HG03066 (cell line): ENCODE data around the gene KRTAP4-16.
"Not testable (repeated sequence)": the region's sequence is repeated elsewhere in the genome, so short reads cannot be mapped to it uniquely, and the experiment has no call there.

Source experiments
- ATAC-seq: cut with Tn5 transposase; IDR thresholded peaks from one replicate; pipeline ENCODE4 v1.9.1; 2021; ENCODE audit warnings: low read depth; ENCODE audit not compliant: unreplicated experiment

The KRTAP4-16 gene

DNA sequence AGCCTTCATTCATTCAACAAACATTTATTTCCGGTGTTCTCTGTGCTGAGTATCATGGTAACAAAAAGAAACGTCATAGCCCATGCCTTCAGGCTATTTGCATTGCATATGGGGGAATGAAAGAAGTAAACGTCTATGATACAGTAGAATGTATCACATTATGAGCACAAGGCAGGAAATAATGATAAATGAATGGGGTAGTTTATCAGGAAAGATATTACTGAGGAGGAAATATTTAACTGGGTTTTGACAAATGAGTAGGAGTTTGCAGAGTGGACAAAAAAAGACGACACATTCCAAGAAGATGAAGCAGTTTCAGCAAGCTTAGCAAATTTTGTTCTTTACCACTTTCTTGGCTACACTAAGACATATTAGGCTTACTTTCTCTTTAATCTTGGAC is 19.4 kb downstream of the KRTAP4-16 start:
- ATAC-seq: no peak

DNA sequence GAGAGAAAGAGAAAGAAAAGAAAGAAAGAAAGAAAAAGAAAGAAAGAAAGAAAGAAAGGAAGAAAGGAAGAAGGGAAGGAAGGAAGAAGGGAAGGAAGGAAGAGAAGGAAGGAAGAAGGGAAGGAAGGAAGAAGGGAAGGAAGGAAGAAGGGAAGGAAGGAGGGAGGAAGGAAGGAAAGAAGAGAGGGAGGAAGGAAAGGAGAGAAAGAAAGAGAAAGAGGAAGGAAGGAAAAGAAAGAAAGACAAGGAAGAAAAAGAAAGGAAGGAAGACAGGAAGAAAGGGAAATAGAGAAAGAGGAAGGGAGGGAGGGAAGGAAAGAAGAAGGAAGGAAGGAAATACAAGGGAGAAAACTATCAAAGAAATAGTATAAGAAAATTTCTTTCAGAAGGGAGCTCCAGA is 25.2 kb downstream of the KRTAP4-16 start:
- no peak for ATAC-seq

DNA sequence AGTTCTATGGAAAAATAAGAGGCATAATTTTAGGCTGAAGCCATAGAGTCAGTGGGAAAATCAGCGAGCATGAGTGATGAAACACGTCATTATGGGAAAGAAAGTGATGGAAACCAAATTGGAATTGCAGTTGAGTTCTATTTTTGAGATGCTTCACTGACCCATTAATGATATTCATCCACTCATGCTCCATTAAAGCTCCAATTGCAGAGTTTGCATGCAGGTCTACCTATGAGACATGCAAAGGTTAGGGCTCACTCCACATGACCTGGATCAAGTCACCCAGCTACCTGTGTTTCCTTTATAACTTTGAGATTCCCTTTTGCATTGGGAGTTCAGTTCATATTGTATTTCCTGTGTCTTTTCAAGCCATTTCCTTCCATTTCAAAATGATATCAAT is 28.3 kb downstream of the KRTAP4-16 start:
- ATAC-seq: no peak

DNA sequence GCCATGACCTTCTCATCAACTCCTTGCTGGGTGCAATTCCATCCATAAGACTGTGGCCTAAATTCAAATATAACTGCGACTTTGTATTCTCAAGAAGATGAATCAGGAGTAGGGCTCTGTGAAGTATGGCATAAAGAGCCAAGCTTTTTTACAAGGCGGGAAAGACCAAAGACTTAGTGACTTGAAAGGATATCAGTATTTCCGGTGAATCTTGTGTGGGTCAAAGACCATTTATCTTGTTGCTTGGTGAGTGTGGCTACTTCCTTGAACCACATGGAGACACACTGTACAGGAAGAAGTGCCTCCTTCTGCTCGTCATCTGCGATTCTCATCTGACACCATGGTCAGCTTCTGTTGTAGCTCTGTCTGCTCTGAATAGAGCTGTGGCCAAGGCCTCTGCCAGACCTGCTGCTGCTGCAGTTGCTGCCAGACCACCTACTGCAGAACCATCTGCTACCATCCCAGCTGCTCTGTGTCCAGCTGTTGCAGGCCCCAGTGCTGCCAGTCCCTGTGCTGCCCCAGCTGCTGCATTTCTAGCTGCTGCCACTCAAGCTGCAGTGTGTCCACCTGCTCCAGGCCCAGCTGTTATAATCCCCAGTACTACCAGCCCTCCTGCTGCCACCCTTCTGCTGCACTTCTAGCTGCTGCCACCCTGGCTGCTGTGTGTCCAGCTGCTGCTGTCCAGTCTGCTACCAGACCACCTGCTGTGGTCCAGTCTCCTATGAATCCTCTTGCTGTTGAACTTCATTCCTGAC is 30.2 kb downstream of the KRTAP4-16 start:
- no peak for ATAC-seq

DNA sequence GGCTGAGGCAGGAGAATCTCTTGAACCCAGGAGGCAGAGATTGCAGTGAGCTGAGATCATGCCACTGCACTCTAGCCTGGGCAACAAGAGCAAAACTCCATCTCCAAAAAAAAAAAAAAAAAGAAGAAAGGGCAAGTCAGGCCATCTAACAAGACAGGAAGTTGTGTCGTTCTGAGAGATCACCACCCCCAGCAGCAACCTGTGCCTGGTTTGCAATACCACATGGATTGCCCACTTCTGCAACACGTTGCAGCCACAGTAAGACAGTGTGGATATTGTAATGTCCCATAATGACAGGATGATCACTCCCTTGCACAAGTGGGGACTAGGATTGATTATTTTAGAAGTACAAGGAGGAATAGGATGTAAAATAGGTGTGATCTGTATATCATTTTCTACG is 33.0 kb downstream of the KRTAP4-16 start:
- ATAC-seq: no peak

DNA sequence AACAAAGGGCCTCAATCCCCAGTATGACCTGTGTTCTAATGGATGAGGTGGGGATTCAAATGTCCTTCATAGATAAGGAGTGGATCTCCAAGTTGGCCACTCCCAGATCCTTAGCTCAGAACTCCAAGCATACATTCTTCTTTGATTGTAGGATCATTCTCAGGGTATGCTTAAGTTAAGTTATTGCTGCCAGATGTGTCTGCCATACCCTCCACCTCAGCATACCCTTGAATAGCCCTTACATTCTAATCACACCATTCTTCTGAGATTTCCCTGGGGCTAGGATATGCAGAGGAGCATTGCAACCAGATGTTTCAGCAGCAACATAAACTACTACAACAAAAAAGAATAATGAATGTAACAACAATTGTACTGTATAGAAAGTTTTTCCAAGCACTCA is 34.7 kb downstream of the KRTAP4-16 start:
- ATAC-seq: no peak

DNA sequence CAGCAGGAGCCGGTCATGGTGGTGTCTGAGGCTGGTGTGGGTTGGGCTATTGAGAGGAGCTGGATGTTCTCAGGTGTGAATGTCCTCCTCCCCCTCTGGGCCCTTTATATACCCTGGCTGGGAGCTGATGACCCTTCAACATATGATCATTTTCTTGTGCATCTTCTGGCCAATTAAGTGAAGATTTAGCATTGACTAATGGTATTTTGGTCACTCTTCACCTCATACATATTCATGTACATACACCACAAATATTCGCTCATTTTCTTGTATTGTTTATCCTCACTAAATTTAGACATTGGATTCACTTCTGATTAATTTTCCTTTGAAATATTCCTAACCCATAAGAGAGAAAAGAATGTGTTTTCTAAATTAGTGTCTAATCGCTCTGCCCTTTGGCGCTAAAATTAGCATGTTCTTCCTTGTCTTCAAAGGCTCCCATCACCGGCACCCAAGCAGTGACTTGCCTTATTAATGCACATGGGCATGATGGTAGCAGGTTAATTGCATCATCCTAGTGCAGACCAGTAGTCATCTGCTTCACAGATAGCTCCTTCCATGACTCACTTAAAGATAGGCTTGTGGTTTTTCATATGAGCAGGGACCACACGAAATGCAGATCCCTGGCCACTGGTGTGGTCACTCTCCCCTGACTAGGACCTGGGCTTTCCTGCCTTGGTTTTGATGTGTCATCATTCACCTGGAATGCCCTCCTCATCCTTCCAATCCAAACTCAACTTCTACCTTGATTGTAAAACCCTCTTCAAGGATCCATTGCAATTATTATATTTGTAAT is 36.0 kb downstream of the KRTAP4-16 start, which contains the start of gene KRTAP2-4:
Gene KRTAP2-4 (minus strand): TSS at position 51 of the 796 bp plus-strand sequence. CDS start 34 bp downstream, at position 17.
- no peak for ATAC-seq

DNA sequence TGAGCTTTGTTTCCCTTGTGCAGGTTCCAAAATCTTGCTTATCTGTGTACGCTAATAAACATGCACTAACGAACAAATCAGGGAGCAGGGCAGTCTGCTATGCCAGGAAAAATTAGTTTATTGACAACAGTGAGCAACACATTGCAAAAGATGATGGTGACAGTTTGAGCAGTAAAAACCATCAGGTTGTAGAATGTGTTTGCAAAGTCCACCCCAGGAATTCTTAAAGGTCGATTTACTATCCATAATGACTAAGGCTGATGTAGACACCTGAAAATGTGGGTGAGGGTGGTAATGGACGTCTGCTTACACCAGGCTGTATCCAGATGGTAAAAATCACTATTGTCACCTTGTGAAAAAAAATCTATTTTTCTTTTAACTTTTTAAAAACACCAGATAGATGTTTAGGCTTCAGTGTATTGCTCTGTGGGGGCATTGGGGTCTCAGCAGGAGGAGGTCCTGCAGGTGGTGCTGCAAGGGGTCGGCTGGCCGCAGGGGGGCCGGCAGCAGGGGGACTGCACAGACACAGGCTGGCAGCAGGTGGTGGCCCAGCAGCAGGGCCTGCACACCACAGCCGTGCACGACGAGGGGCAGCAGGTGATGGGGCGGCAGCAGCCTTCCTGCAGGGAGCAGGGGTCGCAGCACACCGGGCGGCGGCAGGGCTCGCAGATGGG is 36.9 kb downstream of the KRTAP4-16 start:
- not testable (repeated sequence) for ATAC-seq

DNA sequence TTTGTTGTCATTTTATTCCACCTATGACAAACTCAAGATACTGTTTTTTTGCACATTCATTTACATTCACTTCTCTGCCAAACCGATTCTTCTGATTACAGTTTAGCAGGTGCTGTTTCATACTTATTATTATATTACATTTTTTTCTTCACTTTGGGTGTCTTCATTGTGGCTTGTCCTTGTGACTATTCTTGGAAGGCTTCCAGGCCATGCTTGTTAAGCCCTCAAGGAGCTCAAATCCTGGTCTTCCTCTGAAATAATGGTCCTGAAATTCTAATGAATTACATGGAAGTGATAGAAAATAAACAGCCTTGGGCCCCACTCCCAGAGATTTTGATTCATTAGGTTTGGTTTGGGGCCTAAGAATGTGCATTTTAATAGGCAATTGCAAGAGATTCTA is 37.7 kb downstream of the KRTAP4-16 start:
- ATAC-seq: no peak

DNA sequence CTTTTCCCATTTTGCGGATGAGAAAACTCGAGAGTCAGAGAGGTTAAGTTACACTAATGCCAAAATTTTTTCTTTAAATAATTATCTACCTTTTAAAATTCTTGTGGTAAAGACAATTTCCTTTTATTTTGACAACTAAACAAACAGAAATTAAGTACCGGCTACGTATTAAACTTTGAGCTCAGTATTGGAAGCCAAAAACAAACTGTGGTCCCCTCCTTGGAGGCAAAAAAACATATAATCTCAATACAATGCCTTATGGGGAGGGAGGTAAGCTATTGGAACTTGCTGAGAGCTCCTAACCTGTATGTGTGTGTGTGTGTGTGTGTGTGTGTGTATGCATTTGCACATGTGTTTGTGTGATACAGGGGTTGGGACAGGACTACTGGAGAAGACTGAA is 38.6 kb downstream of the KRTAP4-16 start:
- no peak for ATAC-seq

DNA sequence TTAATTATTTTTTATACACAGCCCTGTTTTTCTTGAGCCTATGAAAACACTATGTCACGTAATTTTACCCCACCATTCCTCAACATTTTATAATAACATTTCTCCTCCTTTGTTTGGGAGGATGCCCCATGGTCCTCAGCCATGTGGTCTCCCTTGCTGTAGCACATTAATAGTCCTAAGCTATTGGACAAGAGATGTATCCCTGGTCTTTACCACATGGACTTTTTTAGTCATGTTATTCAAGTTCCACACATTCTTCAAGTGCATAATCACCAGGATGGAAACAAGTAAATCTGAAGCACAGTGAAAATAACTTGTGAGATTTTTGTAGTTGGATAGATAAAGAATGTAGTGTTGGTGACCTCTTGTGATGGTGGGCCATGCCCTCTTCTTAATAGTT is 40.0 kb downstream of the KRTAP4-16 start:
- ATAC-seq: no peak

DNA sequence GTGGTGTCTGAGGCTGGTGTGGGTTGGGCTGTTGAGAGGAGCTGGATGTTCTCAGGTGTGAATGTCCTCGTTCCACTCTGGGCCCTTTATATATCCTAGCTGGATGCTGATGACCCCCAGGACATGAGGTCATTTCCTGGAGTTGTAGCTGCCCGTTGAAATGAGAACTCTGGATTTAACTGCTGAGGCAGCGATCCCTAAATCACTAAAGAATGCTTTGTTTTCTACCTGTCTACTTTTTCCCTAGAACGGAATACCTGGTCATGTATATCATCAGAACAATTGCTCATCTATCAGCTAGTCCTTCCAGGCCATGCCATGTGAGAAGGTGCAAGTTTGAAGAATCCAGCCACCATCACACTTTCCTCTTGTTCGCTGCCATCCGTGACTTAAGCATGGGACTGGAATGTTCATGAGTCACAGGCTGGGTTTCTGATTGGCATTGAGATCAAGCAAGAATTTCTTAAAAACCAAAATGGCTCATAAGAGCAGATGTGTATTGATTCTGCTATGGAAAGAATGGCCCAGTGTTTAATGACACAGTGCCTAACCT is 41.9 kb downstream of the KRTAP4-16 start, which contains the start of gene KRTAP2-3:
Gene KRTAP2-3 (minus strand): TSS at position 63 of the 553 bp plus-strand sequence. CDS start 64 bp downstream, outside the sequence.
- no peak for ATAC-seq

DNA sequence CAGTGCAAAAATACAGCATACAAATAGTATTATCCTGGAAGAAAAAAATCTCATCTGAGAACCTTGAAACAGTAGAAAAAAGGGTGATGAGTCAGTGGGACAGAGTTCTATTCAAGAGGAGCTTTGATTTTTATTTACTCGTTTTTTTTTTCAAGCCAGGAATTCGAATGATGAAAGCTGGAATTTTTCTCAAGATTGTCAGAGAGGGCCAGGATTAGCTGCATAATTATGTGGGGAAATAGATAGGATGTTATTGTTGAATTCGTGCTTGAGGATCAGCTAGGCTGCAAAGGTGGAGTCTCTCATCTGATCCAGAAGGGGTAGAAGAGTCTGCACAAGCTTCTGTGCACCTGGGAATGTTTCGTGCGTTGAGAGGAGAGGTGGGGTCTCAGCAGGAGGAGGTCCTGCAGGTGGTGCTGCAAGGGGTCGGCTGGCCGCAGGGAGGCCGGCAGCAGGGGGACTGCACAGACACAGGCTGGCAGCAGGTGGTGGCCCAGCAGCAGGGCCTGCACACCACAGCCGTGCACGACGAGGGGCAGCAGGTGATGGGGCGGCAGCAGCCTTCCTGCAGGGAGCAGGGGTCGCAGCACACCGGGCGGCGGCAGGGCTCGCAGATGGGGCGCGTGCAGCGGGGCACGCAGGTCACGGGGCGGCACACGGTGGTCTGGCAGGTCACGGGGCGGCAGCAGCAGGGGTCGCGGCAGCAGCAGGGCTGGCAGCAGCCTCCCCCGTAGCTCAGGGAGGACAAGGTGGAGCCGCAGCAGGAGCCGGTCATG is 42.5 kb downstream of the KRTAP4-16 start:
- not testable (repeated sequence) for ATAC-seq

DNA sequence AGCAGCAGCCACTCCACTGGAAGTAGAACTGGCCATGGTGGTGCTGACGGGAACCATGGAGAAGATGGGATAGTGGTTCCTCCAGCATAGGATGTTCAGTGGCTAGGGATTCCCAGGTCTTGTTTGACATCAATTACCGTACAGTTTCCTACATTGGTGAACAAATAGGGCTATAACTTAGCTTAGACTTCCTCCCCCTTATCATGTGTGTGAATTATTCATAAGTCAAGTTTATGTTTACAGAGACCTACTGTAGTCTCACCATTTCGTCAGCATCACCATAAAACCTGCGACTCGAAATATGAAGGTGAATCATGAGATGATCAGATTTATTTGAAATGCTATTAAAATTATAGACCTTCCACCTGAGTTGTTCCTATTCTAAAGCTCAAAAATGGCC is 43.3 kb downstream of the KRTAP4-16 start:
- no peak for ATAC-seq

DNA sequence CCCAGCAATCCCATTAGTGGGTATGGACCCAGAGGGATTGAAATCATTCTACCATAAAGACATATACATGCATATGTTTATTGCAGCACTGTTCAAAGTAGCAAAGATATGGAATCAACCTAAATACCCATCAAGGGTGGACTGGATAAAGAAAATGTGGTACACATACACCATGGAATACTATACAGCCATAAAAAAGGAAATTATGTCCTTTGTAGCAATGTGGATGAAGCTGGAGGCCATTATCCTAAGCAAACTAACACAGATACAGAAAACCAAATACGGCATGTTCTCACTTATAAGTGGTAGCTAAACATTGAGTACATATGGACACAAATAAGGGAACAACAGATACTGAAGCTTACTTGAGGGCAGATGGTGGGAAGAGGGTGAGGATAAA is 44.5 kb downstream of the KRTAP4-16 start:
- no peak for ATAC-seq

DNA sequence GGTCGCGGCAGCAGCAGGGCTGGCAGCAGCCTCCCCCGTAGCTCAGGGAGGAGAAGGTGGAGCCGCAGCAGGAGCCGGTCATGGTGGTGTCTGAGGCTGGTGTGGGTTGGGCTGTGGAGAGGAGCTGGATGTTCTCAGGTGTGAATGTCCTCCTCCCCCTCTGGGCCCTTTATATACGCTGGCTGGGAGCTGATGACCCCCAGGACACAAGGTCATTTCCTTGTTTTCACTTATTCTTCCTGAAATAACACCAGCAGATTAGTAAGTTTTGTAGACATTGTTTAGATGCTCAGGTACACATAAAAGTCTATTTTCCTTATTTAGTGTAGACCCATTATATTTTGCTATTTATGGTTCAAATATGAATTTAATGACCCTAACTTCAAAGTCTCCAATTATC is 46.9 kb downstream of the KRTAP4-16 start, which contains the start of gene KRTAP2-2:
Gene KRTAP2-2 (minus strand): TSS at position 101 of the 400 bp plus-strand sequence. CDS start 19 bp downstream, at position 82.
- ATAC-seq: not testable (repeated sequence)

DNA sequence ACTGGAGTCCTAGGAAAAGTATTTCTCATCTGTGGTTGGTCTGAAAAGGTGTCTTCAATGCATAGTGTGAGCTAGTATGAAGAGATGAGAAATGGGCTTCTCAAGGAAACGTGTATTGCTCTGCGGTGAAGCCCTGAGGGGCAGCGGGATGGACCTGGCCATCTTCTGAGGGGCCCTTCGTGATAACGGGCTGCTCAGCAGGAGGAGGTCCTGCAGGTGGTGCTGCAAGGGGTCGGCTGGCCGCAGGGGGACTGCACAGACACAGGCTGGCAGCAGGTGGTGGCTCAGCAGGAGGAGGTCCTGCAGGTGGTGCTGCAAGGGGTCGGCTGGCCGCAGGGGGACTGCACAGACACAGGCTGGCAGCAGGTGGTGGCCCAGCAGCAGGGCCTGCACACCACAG is 47.5 kb downstream of the KRTAP4-16 start:
- not testable (repeated sequence) for ATAC-seq

DNA sequence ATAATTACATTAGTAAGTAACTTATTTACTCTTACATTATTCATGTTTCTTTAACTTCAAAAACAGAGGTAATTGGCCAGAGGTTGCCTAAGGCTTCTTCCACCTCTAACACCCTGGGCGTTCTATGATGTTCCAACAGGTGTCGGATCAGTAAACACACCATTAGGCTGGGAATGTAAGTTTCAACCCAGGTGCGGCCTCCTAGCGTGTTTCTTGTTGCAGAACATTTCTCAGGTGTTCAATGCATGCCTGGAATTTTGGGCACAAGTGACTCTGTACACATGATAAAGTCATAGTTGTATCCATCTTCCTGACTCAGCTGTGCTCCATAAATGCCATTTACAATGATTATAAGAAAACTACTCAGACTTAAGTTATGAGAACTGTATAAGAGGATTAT is 48.0 kb downstream of the KRTAP4-16 start:
- ATAC-seq: no peak

DNA sequence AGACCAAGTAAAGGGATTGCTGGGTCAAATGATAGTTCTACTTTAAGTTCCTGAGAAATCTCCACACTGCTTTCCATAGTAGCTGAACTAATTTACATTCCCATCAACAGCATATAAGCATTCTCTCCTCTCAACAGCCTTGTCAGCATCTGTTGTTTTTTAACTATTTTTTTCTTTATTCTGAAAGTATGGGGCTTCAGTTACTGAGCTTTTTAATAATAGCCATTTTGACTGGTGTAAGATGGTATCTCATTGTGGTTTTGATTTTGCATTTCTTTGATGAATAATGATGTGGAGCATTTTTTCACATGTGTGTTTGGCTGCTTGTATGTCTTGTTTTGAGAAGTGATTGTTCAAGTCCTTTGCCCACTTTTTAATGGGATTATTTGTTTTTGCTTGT is 49.4 kb downstream of the KRTAP4-16 start:
- ATAC-seq: no peak
